HEK293 (cell line): ENCODE measurements around the gene PDE8B.

Source experiments
- ZBTB21 ChIP-seq: fragments of 450-650 bp; formaldehyde crosslinking; IDR thresholded peaks from 2 replicates; pipeline ENCODE4 v1.5.1; 2017; ENCODE audit warnings: missing biosample characterization, missing genetic modification characterization
- ZNF138 ChIP-seq: fragments of 450-650 bp; formaldehyde crosslinking; IDR thresholded peaks from 2 replicates; pipeline ENCODE4 v1.5.1; 2016; ENCODE audit warnings: missing biosample characterization, missing genetic modification characterization, borderline replicate concordance
- ZNF174 ChIP-seq: fragments of 450-650 bp; formaldehyde crosslinking; IDR thresholded peaks from 2 replicates; pipeline ENCODE4 v1.5.0; 2017; ENCODE audit warnings: missing biosample characterization, mild to moderate bottlenecking, missing genetic modification characterization
- ZNF670 ChIP-seq: fragments of 450-650 bp; formaldehyde crosslinking; IDR thresholded peaks from 2 replicates; pipeline ENCODE4 v1.5.1; 2016; ENCODE audit warnings: missing biosample characterization, missing genetic modification characterization, low read depth
- ZNF768 ChIP-seq: fragments of 450-650 bp; formaldehyde crosslinking; IDR thresholded peaks from 2 replicates; pipeline ENCODE4 v1.5.1; 2018; ENCODE audit warnings: missing biosample characterization, mild to moderate bottlenecking, missing genetic modification characterization
- TF ChIP-seq, protein P1 (sequence below): fragments of 450-650 bp; formaldehyde crosslinking; IDR thresholded peaks from 2 replicates; pipeline ENCODE4 v1.5.1; 2016; ENCODE audit warnings: missing biosample characterization, missing genetic modification characterization
- TF ChIP-seq, protein P2 (sequence below): fragments of 450-650 bp; formaldehyde crosslinking; IDR thresholded peaks from 2 replicates; pipeline ENCODE4 v1.5.1; 2016; ENCODE audit warnings: missing biosample characterization, missing genetic modification characterization

- TF ChIP-seq, protein P1, sequence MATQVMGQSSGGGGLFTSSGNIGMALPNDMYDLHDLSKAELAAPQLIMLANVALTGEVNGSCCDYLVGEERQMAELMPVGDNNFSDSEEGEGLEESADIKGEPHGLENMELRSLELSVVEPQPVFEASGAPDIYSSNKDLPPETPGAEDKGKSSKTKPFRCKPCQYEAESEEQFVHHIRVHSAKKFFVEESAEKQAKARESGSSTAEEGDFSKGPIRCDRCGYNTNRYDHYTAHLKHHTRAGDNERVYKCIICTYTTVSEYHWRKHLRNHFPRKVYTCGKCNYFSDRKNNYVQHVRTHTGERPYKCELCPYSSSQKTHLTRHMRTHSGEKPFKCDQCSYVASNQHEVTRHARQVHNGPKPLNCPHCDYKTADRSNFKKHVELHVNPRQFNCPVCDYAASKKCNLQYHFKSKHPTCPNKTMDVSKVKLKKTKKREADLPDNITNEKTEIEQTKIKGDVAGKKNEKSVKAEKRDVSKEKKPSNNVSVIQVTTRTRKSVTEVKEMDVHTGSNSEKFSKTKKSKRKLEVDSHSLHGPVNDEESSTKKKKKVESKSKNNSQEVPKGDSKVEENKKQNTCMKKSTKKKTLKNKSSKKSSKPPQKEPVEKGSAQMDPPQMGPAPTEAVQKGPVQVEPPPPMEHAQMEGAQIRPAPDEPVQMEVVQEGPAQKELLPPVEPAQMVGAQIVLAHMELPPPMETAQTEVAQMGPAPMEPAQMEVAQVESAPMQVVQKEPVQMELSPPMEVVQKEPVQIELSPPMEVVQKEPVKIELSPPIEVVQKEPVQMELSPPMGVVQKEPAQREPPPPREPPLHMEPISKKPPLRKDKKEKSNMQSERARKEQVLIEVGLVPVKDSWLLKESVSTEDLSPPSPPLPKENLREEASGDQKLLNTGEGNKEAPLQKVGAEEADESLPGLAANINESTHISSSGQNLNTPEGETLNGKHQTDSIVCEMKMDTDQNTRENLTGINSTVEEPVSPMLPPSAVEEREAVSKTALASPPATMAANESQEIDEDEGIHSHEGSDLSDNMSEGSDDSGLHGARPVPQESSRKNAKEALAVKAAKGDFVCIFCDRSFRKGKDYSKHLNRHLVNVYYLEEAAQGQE: no peak
- TF ChIP-seq ZNF138 (tag by site-specific recombination) (no peak), ZBTB21 (no peak), ZNF670 (tag by site-specific recombination) (no peak), ZNF174 (tag by site-specific recombination) (no peak), ZNF768 (no peak)
- TF ChIP-seq, protein P2, sequence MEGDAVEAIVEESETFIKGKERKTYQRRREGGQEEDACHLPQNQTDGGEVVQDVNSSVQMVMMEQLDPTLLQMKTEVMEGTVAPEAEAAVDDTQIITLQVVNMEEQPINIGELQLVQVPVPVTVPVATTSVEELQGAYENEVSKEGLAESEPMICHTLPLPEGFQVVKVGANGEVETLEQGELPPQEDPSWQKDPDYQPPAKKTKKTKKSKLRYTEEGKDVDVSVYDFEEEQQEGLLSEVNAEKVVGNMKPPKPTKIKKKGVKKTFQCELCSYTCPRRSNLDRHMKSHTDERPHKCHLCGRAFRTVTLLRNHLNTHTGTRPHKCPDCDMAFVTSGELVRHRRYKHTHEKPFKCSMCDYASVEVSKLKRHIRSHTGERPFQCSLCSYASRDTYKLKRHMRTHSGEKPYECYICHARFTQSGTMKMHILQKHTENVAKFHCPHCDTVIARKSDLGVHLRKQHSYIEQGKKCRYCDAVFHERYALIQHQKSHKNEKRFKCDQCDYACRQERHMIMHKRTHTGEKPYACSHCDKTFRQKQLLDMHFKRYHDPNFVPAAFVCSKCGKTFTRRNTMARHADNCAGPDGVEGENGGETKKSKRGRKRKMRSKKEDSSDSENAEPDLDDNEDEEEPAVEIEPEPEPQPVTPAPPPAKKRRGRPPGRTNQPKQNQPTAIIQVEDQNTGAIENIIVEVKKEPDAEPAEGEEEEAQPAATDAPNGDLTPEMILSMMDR: no peak
These were observed 17.9 kb upstream of the PDE8B start for GRCh38 chr5:77192441-77193050.
